ENCODE results near the gene UBE2E2. TPM values are rescaled to one million over a fixed set of nuclear protein-coding genes. Genes with fewer than 3 reads are reported as not detected.
"Not testable (repeated sequence)": the region's sequence is repeated elsewhere in the genome, so short reads cannot be mapped to it uniquely, and the experiment has no call there.

Gene UBE2E2
- 1 to 10 TPM; 5.5 to 6.4 TPM for total RNA-seq
- long read RNA-seq, partial matches to known transcripts = 0 of 3 reads
- long read RNA-seq, other reads (novel, unspliced or antisense) = 3 of 3 reads

DNA sequence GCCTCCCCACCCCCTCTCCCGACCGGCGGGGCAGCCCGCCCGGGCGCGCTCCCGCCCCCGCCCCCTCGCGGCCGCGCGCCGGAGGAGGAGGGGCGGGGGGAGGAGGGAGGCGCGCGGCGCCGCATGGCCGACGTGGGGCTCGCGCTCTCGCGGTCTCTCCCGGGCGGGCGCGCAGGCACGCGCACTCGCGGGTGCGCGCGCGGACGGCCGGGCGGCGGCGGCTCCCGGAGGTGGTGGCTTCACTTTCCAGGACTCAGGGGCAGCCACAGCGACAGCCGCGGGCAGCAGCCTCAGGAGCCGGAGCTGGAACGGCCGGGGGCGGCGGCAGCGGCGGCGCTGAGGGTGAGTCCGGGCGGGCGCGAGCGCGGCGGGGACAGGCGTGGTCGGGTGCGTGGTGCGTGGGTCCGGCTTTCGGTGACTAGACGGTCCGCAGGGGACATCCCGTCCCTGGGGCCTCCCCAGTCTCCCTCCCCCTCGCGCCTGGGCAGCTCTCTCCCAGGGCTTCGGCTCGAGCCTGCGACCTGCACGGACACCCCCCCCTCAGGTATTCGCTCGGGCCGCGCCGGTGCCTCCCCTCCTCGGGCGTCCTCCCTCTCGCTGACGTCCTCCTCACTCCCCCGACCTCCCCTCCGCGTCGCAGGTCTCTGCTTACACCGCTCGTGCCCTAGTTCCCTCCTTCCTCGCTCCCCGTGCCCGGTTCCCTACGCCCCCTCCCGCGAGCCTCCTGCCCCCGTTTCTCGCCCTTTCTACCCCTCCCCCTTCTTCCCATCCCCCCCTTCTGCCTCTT lies at the start of gene UBE2E2:
Gene UBE2E2, plus strand, starts transcription at position 407 of the 787 bp plus-strand sequence.
- intact Hi-C loops (cut with DNase I, micrococcal nuclease) = no loop called here
- DNase-seq = peak in 1 of 2 donors; percentile 51
- peak; percentile 92 for ATAC-seq

DNA sequence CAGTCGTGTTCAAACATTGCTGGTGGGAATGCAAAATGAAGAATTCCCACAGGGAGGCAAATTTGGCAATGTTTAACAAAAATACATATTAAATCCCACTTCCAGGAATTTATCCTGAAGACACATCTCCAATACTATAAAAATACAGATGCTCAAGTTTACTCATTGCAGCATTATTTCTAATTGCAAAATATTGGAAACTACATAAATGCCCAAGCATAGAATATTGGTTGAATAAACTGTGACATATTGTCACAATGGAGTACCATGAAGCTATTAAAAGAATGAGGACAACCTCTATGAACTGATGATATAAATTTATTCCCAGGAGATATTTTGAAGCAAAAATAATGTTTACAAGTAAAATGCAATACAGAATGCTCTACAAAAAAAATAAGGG lies 49.7 kb upstream of the UBE2E2 start:
- intact Hi-C loops (cut with DNase I, micrococcal nuclease) = no loop called here
- no peak for DNase-seq

DNA sequence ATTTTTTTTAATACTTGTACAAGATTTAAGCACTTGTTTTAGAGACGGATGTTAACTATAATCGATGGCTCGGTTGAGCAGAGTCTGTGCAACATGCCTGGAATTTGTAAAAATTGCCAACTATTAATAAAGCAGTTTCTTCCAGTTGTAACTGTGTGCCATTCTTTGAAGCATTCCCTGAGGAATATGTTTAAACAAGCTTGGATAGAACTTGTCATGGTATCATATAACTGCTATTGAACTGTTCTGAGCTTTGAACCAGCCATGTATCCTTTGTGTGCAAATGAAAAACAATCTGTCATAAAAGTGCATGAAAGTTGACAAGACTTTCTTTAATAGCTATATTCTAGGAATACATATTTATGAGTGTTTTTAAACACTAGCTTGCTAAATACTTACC lies 45.8 kb upstream of the UBE2E2 start:
- intact Hi-C loops (cut with DNase I, micrococcal nuclease) = no loop called here
- ATAC-seq (no peak), DNase-seq (no peak)

More for the DNA sequence above, 49.7 kb upstream of the UBE2E2 start:
- no peak for ATAC-seq

DNA sequence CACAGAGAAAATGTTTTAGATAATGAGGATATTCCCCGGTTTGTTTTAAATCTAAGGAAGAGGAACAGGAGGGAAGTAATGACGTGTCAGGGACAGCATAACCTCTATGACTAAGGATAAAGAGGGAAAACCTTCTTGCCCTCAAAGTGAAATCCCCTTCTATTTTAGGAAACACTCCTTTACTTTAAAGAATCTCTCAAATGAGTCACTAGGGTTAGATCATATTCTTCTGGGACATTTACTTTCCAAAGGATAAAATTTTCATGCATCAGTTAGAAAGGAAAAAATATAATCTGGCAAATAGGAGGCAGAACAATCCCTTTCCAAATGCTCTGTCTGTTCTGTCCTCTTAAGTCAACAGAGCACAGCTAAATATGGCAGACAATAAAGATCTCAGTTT lies 43.2 kb upstream of the UBE2E2 start:
- ATAC-seq (no peak), DNase-seq (no peak)
- intact Hi-C loops (cut with DNase I, micrococcal nuclease) = no loop called here

DNA sequence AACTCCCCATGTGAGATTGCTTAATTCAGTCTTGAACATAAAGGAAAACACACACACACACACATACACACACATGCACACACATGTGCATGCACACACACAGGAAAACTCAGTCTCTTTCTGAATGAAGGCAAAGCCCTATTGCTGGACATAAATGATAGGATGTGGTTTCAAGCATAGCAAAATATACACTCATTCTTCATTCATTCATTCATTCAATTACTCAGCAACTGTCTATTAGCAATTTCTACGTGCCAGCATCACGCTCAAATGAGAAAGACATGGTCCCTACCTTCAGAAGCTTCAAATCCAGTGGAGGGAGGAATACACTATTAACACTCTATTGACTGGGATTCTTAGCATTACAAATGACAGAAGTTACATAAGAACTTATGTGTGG lies 41.8 kb upstream of the UBE2E2 start:
- DNase-seq (no peak), ATAC-seq (no peak)
- intact Hi-C loops (cut with DNase I, micrococcal nuclease) = no loop called here

DNA sequence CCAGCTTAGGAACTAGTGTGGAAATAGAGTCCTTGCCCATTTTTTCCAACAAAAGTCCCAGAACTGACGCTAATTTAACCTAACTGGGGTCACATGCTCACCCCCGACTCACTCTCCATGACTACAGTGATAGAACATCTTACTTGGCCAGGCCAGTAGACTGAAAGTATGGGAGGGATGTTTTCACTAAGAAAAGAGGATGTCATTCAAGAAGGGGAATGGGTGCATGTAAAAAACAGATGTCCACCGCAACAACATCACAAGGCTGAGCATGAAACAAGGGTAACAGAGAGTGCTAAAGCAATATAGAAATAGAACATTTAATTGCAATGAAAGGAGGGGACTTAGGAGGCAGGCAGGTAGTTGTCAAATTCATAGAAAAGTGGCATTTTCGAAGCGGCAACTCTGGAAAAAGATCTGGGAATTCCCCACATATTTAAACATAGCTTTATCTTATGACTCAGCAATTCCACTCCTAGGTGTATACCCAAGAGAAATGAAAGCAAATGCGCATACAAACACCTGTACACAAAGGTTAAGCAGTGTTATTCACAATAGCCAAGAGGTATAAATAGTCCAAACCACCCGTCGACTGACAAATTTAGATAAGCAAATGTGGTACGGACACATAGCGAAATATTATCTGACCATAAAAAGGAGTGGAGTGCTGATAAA lies 41.1 kb upstream of the UBE2E2 start:
- no peak for ATAC-seq
- intact Hi-C loops (cut with DNase I, micrococcal nuclease) = no loop called here

DNA sequence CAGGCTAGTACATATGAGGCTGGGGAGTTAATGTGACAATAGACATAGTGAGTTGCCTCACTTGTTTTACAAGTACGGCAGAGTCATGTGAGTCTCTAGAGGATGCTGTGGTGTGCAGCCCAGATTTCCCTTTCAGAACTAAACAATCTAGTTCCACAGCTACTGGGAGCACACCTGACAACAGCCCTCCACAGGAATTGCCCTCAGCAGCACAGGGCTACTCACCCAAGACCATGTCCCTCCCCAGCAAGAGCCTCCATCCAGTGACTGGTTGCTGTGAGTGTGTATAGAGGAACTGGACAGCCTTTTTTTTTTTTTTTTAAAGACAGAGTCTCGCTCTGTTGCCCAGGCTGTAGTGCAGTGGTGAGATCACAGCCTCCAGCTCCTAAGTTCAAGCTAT lies 40.2 kb upstream of the UBE2E2 start:
- no peak for DNase-seq
- ATAC-seq = no peak
- intact Hi-C loops (cut with DNase I, micrococcal nuclease) = no loop called here

More for the DNA sequence above, 41.1 kb upstream of the UBE2E2 start:
- DNase-seq = no peak

DNA sequence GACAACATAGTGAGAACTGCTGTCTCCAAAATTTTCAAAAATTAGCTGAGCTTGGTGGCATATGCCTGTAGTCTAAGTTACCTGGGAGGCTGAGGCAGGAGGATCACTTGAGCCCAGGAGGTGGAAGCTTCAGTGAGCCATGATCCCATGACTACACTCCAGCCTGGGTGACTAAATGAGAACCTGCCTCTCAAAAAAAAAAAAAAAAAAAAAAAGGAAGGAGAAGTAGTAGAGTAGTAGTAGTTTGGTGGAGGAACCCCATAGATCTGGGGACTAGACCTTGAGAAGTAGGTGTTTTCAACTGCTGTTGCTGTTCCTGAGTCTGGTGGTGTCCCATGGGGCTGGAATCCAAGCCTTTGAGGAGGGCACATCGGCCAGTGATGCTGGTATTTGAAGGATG lies 38.4 kb upstream of the UBE2E2 start:
- intact Hi-C loops (cut with DNase I, micrococcal nuclease) = no loop called here
- ATAC-seq = no peak
- DNase-seq = no peak

DNA sequence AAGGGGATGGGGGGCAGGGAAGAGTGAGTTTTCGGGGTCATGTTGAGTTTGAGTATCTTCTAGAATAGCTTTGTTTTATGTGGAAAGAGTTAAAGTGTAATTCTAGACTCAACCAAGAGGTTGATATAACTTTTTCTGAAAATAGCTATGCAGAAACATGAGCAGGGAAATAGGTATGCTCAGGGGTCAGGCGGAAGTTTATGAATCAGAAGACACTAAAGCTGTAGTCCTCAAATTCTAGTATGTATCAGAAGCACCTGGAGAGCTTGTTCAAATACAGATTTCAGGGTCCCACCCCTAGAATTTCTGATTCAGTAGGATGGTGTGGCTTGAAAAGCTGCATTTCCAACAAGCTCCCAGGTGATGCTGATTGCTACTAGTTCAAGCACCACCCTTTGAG lies 37.6 kb upstream of the UBE2E2 start:
- intact Hi-C loops (cut with DNase I, micrococcal nuclease) = no loop called here

DNA sequence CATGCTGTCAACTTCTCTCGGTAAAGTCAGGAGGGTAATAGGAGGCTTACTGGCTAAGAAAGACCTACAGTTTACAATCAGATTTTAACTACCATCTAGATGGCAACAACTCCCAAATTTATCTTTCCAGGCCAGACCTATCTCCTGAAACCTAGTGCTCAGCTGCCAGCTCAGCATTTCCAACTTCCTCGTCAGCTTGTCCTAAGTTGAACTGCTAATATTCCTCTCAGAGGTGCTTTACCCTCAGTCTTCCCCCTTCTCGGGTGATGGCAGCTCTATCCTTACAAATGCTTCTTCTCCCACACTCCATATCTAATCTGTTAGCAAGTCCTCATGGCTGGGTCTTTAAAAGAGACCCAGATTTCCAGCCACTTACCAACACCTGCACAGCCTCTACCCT lies 36.9 kb upstream of the UBE2E2 start:
- DNase-seq (no peak), ATAC-seq (no peak)
- intact Hi-C loops (cut with DNase I, micrococcal nuclease) = no loop called here

More for the DNA sequence above, 37.6 kb upstream of the UBE2E2 start:
- DNase-seq (no peak), ATAC-seq (no peak)

DNA sequence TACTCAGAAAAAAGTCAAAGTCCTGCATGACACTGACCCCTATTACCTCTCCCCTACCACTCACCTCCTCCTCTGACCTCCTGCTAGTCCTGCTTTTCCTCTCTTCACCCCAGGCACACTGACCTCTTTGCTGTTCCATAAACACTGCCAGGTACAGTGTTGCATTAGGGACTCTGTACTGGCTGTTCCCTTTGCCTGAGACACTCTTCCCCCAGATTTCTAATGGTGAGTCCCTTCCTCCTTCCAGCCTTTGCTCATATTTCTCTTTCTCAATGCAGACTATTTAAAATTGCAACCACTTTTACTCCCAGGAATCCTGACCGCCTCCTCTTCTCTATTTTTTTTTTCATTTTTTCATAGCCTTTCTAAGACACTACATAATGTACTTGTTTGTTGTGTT lies 36.3 kb upstream of the UBE2E2 start:
- intact Hi-C loops (cut with DNase I, micrococcal nuclease) = no loop called here
- ATAC-seq (no peak), DNase-seq (no peak)

DNA sequence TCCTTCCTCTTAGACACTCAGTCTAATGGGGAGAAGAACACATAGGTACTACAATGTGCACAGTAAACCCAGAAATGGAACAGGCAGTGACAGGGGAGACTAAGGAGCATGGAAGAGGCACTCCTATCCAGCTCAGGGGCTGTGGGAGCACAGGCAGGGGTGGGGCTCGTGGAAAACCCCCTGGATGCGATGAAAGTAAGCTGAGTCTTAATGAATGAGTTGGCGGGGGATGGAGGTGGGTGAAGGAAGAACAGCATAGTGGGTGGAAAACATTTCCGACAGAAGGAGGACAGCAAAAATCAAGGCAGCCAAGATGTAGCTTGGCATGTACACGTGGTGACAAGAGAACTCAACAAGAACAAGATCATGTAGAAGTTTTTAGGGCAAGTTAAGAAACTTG lies 33.6 kb upstream of the UBE2E2 start:
- ATAC-seq = no peak
- DNase-seq = no peak
- intact Hi-C loops (cut with DNase I, micrococcal nuclease) = no loop called here

DNA sequence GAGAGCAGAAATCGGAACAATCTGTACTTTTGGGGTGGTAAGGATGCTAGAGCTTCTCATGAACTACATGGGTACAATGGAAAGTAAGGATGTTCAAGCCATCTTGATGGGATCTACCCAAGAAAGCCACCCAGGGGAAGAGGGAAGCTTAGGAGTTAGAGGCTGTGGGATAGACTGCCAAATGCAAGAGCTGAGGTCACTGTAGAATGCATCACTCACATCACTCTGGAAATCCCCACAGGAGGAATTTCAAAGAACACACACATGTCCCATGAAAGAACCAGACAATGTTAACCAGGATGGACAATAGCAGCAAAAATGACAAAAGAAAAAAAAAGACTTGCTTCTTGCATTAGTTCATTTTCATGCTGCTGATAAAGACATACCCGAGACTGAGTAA lies 32.8 kb upstream of the UBE2E2 start:
- intact Hi-C loops (cut with DNase I, micrococcal nuclease) = no loop called here
- no peak for DNase-seq
- no peak for ATAC-seq

DNA sequence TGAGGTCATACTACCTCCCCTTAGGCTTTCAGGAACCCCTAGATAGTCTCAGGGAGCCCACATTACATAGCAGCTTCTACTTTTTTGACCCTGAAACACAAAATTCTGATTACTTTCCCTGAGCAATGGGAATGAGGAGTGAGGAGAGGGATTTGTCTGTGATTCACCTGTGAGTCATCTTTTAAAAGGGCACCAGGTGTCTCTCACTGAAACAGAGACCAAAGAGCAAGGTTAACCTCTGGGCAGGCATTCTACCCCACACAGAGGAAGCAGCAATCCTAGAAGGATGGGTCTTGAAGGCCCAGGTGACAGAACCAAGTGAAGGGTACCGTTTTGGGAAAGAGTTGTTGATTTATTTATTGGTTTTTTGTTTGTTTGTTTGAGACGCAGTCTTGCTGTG lies 31.1 kb upstream of the UBE2E2 start:
- intact Hi-C loops (cut with DNase I, micrococcal nuclease) = no loop called here
- DNase-seq = no peak
- ATAC-seq = no peak

DNA sequence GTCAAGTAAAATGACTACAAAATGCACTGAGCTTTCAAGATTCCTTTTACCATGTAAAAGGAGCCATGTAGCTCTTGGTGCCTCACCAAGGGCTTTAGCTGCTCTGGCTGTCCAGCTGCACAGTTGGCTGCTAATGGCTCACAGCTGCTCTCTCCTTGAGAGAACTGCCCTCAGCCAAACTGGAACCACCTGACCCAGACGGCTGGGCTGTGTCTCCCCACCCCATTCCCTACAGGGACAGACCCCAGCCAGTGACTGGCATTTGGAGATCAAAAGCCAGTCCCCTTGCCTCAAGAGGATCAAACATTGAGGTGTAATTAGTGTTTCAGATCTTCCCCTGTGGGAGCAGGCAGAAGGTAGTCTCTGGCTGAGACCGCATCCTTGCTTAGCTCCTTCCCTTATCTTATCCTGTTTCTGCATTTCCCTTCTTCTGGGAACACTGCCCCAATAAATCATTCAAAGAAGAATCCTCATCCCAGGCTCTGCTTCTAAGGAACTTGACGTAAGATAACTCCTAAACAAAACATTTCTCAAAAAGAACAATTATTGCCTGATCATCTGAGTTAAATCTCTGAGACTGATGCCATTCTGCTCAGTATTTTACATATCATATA lies 28.6 kb upstream of the UBE2E2 start:
- no peak for ATAC-seq
- intact Hi-C loops (cut with DNase I, micrococcal nuclease) = no loop called here
- no peak for DNase-seq

DNA sequence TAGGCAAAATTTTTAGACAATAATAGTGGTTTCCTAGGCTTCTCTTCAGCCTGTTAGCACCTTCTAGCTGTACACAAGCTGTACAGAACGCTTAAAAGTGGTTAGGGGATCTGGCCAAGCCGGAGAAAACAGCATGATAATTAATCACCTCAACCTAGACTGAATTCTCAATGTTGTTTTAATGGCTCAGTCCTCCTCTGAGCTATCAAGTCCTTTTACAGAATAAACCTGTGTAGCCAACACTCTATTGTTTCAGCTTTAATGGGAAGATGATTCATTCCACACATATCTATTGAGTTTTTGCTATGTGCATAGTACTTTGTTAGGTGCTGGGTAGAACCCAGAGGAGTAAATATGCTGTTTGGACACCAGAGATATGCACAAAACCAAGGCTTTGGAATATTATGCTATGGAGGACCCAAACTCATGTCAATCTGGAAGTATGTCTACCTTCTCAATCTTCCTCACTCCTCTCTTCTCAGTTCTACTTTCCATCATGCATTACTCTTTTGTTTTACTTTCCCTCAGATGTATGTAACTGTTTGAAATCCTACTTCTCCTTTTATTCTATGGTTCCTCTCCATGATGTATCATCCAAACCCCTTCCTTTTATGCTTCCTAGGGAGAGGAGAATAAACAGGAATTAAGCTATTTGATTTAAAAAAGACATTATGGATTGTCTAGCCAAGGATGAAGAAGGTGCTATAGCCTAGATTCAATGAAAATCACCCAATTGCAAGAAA lies 27.6 kb upstream of the UBE2E2 start:
- ATAC-seq (no peak), DNase-seq (no peak)
- intact Hi-C loops (cut with DNase I, micrococcal nuclease) = no loop called here

DNA sequence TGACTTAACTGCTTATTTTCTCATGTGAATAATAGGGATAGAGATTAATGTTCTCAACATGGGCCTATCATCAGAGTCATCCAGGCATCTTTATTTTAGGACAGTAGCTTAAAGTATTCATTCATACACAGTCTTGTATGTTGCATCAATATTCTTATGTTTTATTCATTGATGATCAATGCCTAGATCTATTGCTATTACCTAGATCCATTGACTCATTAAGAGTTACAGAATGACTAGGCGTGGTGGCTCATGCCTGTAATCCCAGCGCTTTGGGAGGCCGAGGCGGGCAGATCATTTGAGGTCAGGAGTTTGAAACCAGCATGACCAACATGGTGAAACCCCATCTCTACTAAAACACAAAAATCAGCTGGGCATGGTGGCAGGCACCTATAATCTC lies 26.3 kb upstream of the UBE2E2 start:
- DNase-seq; intact Hi-C loops (cut with DNase I, micrococcal nuclease); ATAC-seq: not testable (repeated sequence)

DNA sequence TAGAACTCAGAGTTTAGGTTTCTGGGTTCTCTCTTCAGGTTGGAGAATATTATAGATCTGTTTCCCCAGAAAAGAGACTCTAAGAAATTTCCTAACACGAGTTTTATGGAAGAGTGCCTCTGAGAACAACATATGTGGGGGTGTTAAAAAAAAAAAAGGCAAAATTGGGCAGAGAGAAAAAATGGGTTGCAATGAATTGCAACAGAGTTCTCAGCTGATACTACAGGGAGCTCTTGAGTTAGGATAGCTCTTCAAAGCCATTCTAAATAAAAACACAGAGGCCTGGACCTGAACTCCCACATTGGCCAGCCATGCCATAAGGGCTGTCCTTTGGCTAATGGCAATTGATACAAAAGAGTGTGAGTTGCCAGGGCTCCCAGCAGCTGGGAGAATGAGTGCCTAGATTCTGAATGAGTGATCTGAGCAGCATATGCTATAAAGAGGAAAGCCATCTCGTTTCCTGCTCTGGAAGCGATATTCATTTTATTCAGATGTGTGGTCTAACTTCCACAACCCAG lies 20.1 kb upstream of the UBE2E2 start:
- no peak for ATAC-seq
- DNase-seq = no peak
- intact Hi-C loops (cut with DNase I, micrococcal nuclease) = no loop called here

DNA sequence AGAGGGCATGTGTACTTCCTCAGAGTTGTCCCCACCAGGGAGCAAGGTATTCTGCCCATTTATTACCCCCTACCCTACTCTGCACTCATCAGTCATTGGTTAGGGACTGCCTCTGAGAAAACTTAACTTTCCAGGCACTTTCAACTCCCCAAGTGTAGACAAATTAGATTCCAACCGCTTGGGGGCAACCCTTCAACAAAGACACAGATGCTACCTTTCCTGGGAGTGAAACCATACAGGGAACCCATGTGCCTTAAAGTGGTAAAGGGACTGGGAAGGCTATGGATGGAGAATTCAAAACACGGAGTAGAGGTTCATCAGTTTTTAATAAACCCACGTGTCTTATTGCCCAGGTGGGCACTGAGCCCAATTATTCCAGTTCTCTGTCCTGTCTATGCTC lies 19.4 kb upstream of the UBE2E2 start:
- peak; percentile 59 for ATAC-seq
- intact Hi-C loops (cut with DNase I, micrococcal nuclease) = no loop called here

More for the DNA sequence above, 19.4 kb upstream of the UBE2E2 start:
- DNase-seq = peak in 1 of 2 donors; percentile 8
